ENCODE results near the gene UBE2G2. TPM values are rescaled to one million over a fixed set of nuclear protein-coding genes. Genes with fewer than 3 reads are reported as not detected.

The UBE2G2 gene
- total and polyA plus RNA-seq, 2 donors (not counting 3 experiments of a cell fraction or from before 2014, with no cell fraction given): 95.0 to 114 TPM

- CTCF ChIA-PET: no interaction called here
- Histone ChIP-seq H3K79me2 (ENCODE audit: control insufficient read depth, insufficient read depth, low read length) (no peaks in the 10 kb centered on the region), H3K4me1 (ENCODE audit: control insufficient read depth, extremely low read depth, insufficient read depth, low read length) (no peaks in the 10 kb centered on the region), H3K4me3 (replicated peaks in 1 of 3; ENCODE audit: insufficient read depth in 1 of 3, low read depth in 1 of 3, low read length in 3 of 3) (no peak overlapping the region), H3K27ac (ENCODE audit: insufficient read depth, low read depth, low read length) (no peak overlapping the region), H3K36me3 (ENCODE audit: control insufficient read depth in 2 of 2, extremely low read depth in 1 of 2, insufficient read depth in 2 of 2, low read length in 2 of 2) (no peaks in the 10 kb centered on the region), H4K20me1 (replicated peaks; ENCODE audit: control insufficient read depth, extremely low read depth, insufficient read depth, low read length) (no peaks in the 10 kb centered on the region), H3K9me3 (replicated peaks; ENCODE audit: control insufficient read depth, insufficient read depth, low read length) (no peaks in the 10 kb centered on the region), H3K27me3 (ENCODE audit: control insufficient read depth in 2 of 2, insufficient read depth in 2 of 2, low read length in 2 of 2) (peaks cover 0 to 2% of the 10 kb centered on the region in 2 experiments), H3K4me2 (ENCODE audit: insufficient read depth, low read length) (no peak overlapping the region), H2AFZ (ENCODE audit: low read depth, low read length) (no peak overlapping the region), H3K9ac (replicated peaks; ENCODE audit: extremely low read depth, insufficient read depth, low read length) (no peak overlapping the region), H3K9me1 (replicated peaks; ENCODE audit: control insufficient read depth, extremely low read depth, insufficient read depth, low read length) (no peaks in the 10 kb centered on the region)
- DNase-seq (ENCODE audit: low read depth, low spot score) (no peak), FAIRE-seq (no peak)
- TF ChIP-seq GATA2 (IDR thresholded peaks at IDR 0.05; ENCODE audit: insufficient read depth, insufficient read length, low read depth, low read length) (no peak), POLR2AphosphoS5 (IDR thresholded peaks at IDR 0.05; ENCODE audit: insufficient read depth, low read depth, low read length) (no peak), POLR2A (IDR thresholded peaks at IDR 0.05; ENCODE audit: low read depth, low read length) (no peak), MAX (IDR thresholded peaks at IDR 0.05; ENCODE audit: insufficient read depth, insufficient read length) (no peak), JUN (IDR thresholded peaks at IDR 0.05; ENCODE audit: borderline replicate concordance, insufficient read depth, insufficient read length, low read depth) (no peak), MYC (IDR thresholded peaks at IDR 0.05; ENCODE audit: low read depth, low read length) (no peak), FOS (IDR thresholded peaks at IDR 0.05; ENCODE audit: borderline replicate concordance, insufficient read depth, low read length) (no peak), EZH2 (IDR thresholded peaks at IDR 0.05; ENCODE audit: borderline replicate concordance, low read depth, low read length, severe bottlenecking) (no peak)
- TF ChIP-seq, protein P1, sequence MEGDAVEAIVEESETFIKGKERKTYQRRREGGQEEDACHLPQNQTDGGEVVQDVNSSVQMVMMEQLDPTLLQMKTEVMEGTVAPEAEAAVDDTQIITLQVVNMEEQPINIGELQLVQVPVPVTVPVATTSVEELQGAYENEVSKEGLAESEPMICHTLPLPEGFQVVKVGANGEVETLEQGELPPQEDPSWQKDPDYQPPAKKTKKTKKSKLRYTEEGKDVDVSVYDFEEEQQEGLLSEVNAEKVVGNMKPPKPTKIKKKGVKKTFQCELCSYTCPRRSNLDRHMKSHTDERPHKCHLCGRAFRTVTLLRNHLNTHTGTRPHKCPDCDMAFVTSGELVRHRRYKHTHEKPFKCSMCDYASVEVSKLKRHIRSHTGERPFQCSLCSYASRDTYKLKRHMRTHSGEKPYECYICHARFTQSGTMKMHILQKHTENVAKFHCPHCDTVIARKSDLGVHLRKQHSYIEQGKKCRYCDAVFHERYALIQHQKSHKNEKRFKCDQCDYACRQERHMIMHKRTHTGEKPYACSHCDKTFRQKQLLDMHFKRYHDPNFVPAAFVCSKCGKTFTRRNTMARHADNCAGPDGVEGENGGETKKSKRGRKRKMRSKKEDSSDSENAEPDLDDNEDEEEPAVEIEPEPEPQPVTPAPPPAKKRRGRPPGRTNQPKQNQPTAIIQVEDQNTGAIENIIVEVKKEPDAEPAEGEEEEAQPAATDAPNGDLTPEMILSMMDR (IDR thresholded peaks at IDR 0.05; ENCODE audit: extremely low read depth in 1 of 2, insufficient read depth in 1 of 2, low read depth in 1 of 2, low read length in 2 of 2): no peak
- no TSS peak for BruUV-seq (replicated peaks)
- POLR2A ChIA-PET: no interaction called here
- dilution Hi-C loops (cut with MboI; ENCODE audit: extremely low pct_ligation_motif_present, low sequenced_read_pairs) (no loop called here), intact Hi-C loops (cut with micrococcal nuclease) (no loop called here)
Observed at GRCh38 chr21:44838951-44839350, 37.3 kb upstream of the UBE2G2 start.
